ENCODE results near the gene PLA2G2C. TPM values are rescaled to one million over a fixed set of nuclear protein-coding genes. Genes with fewer than 3 reads are reported as not detected.

The PLA2G2C gene
- total RNA-seq, 1 donor from 2014 or later, result not detected

- Histone ChIP-seq H3K36me3 (no peaks in the 10 kb centered on the region), H3K27ac (no peak within 1 kb of the TSS), H3K9me3 (no peaks in the 10 kb centered on the region), H3K27me3 (no peaks in the 10 kb centered on the region), H3K4me3 (no peak within 1 kb of the TSS), H3K4me1 (no peaks in the 10 kb centered on the region)
- TF ChIP-seq CTCF (IDR thresholded peaks at IDR 0.05) (no peak), POLR2A (IDR thresholded peaks at IDR 0.05) (no peak), POLR2AphosphoS5 (IDR thresholded peaks at IDR 0.05; ENCODE audit: insufficient read depth in 1 of 2, low read depth in 1 of 2) (no peak)
- no peak for DNase-seq (ENCODE audit: extremely low spot score in 2 of 2)
- intact Hi-C loops (cut with DNase I), result no loop called here
Observed at GRCh38 chr1:20138961-20139550, 47.3 kb downstream of the PLA2G2C start, which contains the start of gene PLA2G2F. TSS of gene PLA2G2F (plus strand) at chr1:20139323. CDS start at chr1:20139428, 105 bp downstream.

- DNase-seq (ENCODE audit: extremely low spot score in 2 of 2), result no peak
- Histone ChIP-seq H3K4me1 (no peaks in the 10 kb centered on the region), H3K4me3 (no peak overlapping the region), H3K27ac (no peak overlapping the region), H3K9me3 (no peaks in the 10 kb centered on the region), H3K27me3 (no peaks in the 10 kb centered on the region), H3K36me3 (no peaks in the 10 kb centered on the region)
- intact Hi-C loops (cut with DNase I), result no loop called here
- no peak for TF ChIP-seq CTCF (IDR thresholded peaks at IDR 0.05)
- no peak for TF ChIP-seq POLR2AphosphoS5 (IDR thresholded peaks at IDR 0.05; ENCODE audit: insufficient read depth in 1 of 2, low read depth in 1 of 2)
- no peak for TF ChIP-seq POLR2A (IDR thresholded peaks at IDR 0.05)
Observed at GRCh38 chr1:20138346-20138745, 48.0 kb downstream of the PLA2G2C start.

- no peak for TF ChIP-seq POLR2A (IDR thresholded peaks at IDR 0.05)
- TF ChIP-seq POLR2AphosphoS5 (IDR thresholded peaks at IDR 0.05; ENCODE audit: insufficient read depth in 1 of 2, low read depth in 1 of 2), result no peak
- TF ChIP-seq CTCF (IDR thresholded peaks at IDR 0.05), result no peak
- no peak overlapping the region for H3K27ac ChIP-seq
- H3K4me3 ChIP-seq, result no peak overlapping the region
- no peaks in the 10 kb centered on the region for H3K4me1 ChIP-seq
- DNase-seq (ENCODE audit: extremely low spot score in 2 of 2), result no peak
- intact Hi-C loops (cut with DNase I), result no loop called here
- H3K9me3 ChIP-seq, result no peaks in the 10 kb centered on the region
- no peaks in the 10 kb centered on the region for H3K27me3 ChIP-seq
- H3K36me3 ChIP-seq, result no peaks in the 10 kb centered on the region
Observed at GRCh38 chr1:20137604-20138003, 48.7 kb downstream of the PLA2G2C start.

GRCh38 chr1:20137055-20137454 lies 49.3 kb downstream of the PLA2G2C start:
- DNase-seq (ENCODE audit: extremely low spot score in 2 of 2), result no peak
- Histone ChIP-seq H3K4me1 (no peaks in the 10 kb centered on the region), H3K36me3 (no peaks in the 10 kb centered on the region), H3K4me3 (no peak overlapping the region), H3K27ac (no peak overlapping the region), H3K9me3 (no peaks in the 10 kb centered on the region), H3K27me3 (no peaks in the 10 kb centered on the region)
- intact Hi-C loops (cut with DNase I), result no loop called here
- TF ChIP-seq POLR2A (IDR thresholded peaks at IDR 0.05) (no peak), CTCF (IDR thresholded peaks at IDR 0.05) (no peak), POLR2AphosphoS5 (IDR thresholded peaks at IDR 0.05; ENCODE audit: insufficient read depth in 1 of 2, low read depth in 1 of 2) (no peak)

GRCh38 chr1:20136249-20136648 lies 50.1 kb downstream of the PLA2G2C start:
- intact Hi-C loops (cut with DNase I), result no loop called here
- no peak for TF ChIP-seq POLR2AphosphoS5 (IDR thresholded peaks at IDR 0.05; ENCODE audit: insufficient read depth in 1 of 2, low read depth in 1 of 2)
- TF ChIP-seq POLR2A (IDR thresholded peaks at IDR 0.05), result no peak
- no peak for TF ChIP-seq CTCF (IDR thresholded peaks at IDR 0.05)
- Histone ChIP-seq H3K4me3 (no peak overlapping the region), H3K36me3 (no peaks in the 10 kb centered on the region), H3K27ac (no peak overlapping the region), H3K4me1 (no peaks in the 10 kb centered on the region), H3K27me3 (no peaks in the 10 kb centered on the region), H3K9me3 (no peaks in the 10 kb centered on the region)
- no peak for DNase-seq (ENCODE audit: extremely low spot score in 2 of 2)

Data from vagina (tissue), 2 donors.